ENCODE data around the gene IQGAP3. TPM values are rescaled to one million over a fixed set of nuclear protein-coding genes. Genes with fewer than 3 reads are reported as not detected.

IQGAP3 gene
- total RNA-seq, 1 experiment from 2014 or later, result 25.6 TPM

GRCh38 chr1:156489166-156489934 is 83.0 kb downstream of the IQGAP3 start:
- ATAC-seq, result peak; percentile 27; the same call in 1 of the 2 replicates
- BruUV-seq (replicated peaks), result no TSS peak

More at GRCh38 chr1:156489166-156489934, 83.0 kb downstream of the IQGAP3 start:
- H3K4me1 ChIP-seq (ENCODE audit: control insufficient read depth, insufficient read depth, low read length), result peaks cover 31% of the 10 kb centered on the region
- intact Hi-C loops (cut with micrococcal nuclease; ENCODE audit: unreplicated experiment), result no loop called here
- no peak overlapping the region for H3K4me3 ChIP-seq (ENCODE audit: low read depth in 2 of 2, low read length in 2 of 2)
- H3K36me3 ChIP-seq (ENCODE audit: control insufficient read depth, insufficient read depth, low read length), result no peaks in the 10 kb centered on the region
- ChIA-PET CTCF (interaction anchor here (0.9 to 1.4 kb wide), 3 partner anchors 9 to 32 kb away, joined by 3 to 7 read pairs (median 7); no protein-coding TSS in a partner anchor), POLR2A (no interaction called here)
- H3K27ac ChIP-seq (ENCODE audit: low read length), result no peak overlapping the region
- no peaks in the 10 kb centered on the region for H3K9me3 ChIP-seq (ENCODE audit: control insufficient read depth, insufficient read depth, low read depth, low read length)
- H3K27me3 ChIP-seq (ENCODE audit: control insufficient read depth, insufficient read depth, low read length), result no peaks in the 10 kb centered on the region
- in situ Hi-C loops (cut with HindIII; ENCODE audit: low pct_unique_long_range_greater_than_20kb, low sequenced_read_pairs), result no loop called here
- TF ChIP-seq CTCF (IDR thresholded peaks at IDR 0.05) (no peak), TCF7L2 (IDR thresholded peaks at IDR 0.05; ENCODE audit: low read depth, low read length) (no peak), POLR2AphosphoS5 (IDR thresholded peaks at IDR 0.05; ENCODE audit: low read depth, low read length) (no peak), SIN3A (IDR thresholded peaks at IDR 0.05; ENCODE audit: borderline replicate concordance, insufficient read depth, low read depth, low read length) (no peak), REST (IDR thresholded peaks at IDR 0.05; ENCODE audit: insufficient read depth in 1 of 2, low read depth in 2 of 2, low read length in 1 of 2) (no peak)
- no peak for DNase-seq (ENCODE audit: low read depth, low spot score)
